ENCODE data around the gene FOLR1. TPM values are rescaled to one million over a fixed set of nuclear protein-coding genes. Genes with fewer than 3 reads are reported as not detected.

FOLR1 gene
- total and polyA plus RNA-seq, 11 donors: 0.08 to 0.79 (median 0.30) TPM; not detected in 7

DNA sequence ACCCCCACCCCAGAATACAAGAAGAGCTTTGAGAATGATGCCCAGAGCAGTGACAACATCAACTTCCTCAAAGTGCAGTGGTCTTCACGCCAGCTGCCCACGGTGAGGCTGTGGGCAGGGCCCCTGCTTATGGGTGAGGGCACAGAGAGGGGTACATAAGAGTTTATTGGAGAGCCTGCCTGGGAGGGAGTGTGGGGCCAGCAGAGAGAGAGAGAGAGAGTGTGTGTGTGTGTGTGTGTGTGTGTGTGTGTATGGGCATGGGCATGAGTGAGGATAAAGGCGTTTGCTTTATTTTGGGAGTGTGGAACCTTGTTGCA, 42.5 kb downstream of the FOLR1 start:
- peaks cover 0 to 40% (median 21%) of the 10 kb centered on the region in 12 donors for H3K4me1 ChIP-seq
- DNase-seq: no peak
- peaks cover 0 to 89% (median 85%) of the 10 kb centered on the region in 9 donors for H3K36me3 ChIP-seq
- no peak overlapping the region for H3K27ac ChIP-seq
- peaks cover 0 to 5% (median 0%) of the 10 kb centered on the region in 9 donors for H3K27me3 ChIP-seq
- no peaks in the 10 kb centered on the region for H3K9me3 ChIP-seq
- intact Hi-C loops (cut with DNase I): loop anchor here in 1 of 10 donors (10.0 kb wide), 1 partner anchor 180 kb away; no protein-coding TSS in a partner anchor
- no peak overlapping the region for H3K4me3 ChIP-seq
- TF ChIP-seq, protein P1, sequence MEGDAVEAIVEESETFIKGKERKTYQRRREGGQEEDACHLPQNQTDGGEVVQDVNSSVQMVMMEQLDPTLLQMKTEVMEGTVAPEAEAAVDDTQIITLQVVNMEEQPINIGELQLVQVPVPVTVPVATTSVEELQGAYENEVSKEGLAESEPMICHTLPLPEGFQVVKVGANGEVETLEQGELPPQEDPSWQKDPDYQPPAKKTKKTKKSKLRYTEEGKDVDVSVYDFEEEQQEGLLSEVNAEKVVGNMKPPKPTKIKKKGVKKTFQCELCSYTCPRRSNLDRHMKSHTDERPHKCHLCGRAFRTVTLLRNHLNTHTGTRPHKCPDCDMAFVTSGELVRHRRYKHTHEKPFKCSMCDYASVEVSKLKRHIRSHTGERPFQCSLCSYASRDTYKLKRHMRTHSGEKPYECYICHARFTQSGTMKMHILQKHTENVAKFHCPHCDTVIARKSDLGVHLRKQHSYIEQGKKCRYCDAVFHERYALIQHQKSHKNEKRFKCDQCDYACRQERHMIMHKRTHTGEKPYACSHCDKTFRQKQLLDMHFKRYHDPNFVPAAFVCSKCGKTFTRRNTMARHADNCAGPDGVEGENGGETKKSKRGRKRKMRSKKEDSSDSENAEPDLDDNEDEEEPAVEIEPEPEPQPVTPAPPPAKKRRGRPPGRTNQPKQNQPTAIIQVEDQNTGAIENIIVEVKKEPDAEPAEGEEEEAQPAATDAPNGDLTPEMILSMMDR (IDR thresholded peaks at IDR 0.05): no peak
- no peak for TF ChIP-seq POLR2A (IDR thresholded peaks at IDR 0.05)
- ATAC-seq: no peak
- WGBS, 4 donors: 71 to 86% (median 80%) methylated on average over 3 of the region's 3 CpGs

DNA sequence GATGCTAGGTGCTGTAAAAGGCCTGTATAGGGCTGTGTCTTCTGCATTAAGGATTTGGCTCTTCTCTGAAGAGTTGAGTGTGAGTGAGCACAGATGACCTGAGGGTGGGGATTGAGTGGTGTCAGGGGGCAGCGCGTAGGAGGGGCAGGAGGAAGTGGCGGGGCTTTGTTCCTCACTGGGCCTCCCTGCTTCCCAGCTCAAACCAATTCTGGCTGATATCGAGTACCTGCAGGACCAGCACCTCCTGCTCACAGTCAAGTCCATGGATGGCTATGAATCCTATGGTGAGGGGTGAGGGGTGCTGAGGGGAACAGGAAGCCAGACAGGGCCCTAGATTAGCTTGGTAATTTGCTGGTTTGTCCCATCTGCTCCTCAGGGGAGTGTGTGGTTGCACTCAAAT, 43.0 kb downstream of the FOLR1 start:
- intact Hi-C loops (cut with DNase I): loop anchor here in 1 of 10 donors (10.0 kb wide), 1 partner anchor 180 kb away; no protein-coding TSS in a partner anchor

GRCh38 chr11:72235351-72236057, 43.6 kb downstream of the FOLR1 start:
- DNase-seq: no peak
- WGBS, 4 donors: 89 to 95% (median 90%) methylated on average over 14 to 17 of the region's 17 CpGs
- Histone ChIP-seq H3K27ac (peak overlapping the region in 1 of 12 donors; percentile 55), H3K36me3 (peaks cover 0 to 79% (median 74%) of the 10 kb centered on the region in 9 donors), H3K9me3 (no peaks in the 10 kb centered on the region), H3K4me1 (peaks cover 0 to 50% (median 30%) of the 10 kb centered on the region in 12 donors), H3K27me3 (peaks cover 0 to 15% (median under 1%) of the 10 kb centered on the region in 9 donors), H3K4me3 (no peak overlapping the region)
- no peak for ATAC-seq
- no peak for TF ChIP-seq POLR2A (IDR thresholded peaks at IDR 0.05)
- TF ChIP-seq, protein P1 (IDR thresholded peaks at IDR 0.05): no peak
- intact Hi-C loops (cut with DNase I): loop anchor here in 1 of 10 donors (10.0 kb wide), 1 partner anchor 179 kb away; no protein-coding TSS in a partner anchor

More for the DNA sequence above, 43.0 kb downstream of the FOLR1 start:
- Histone ChIP-seq H3K36me3 (peaks cover 0 to 85% (median 80%) of the 10 kb centered on the region in 9 donors), H3K4me1 (peaks cover 0 to 44% (median 24%) of the 10 kb centered on the region in 12 donors), H3K27me3 (peaks cover 0 to 9% (median 0%) of the 10 kb centered on the region in 9 donors), H3K9me3 (no peaks in the 10 kb centered on the region), H3K4me3 (no peak overlapping the region), H3K27ac (no peak overlapping the region)
- no peak for ATAC-seq
- no peak for TF ChIP-seq POLR2A (IDR thresholded peaks at IDR 0.05)
- TF ChIP-seq, protein P1 (IDR thresholded peaks at IDR 0.05): no peak
- 81 to 93% (median 88%) methylated on average over 4 of the region's 4 CpGs for WGBS, 4 donors
- DNase-seq: no peak

- Histone ChIP-seq H3K9me3 (no peaks in the 10 kb centered on the region), H3K4me1 (peaks cover 0 to 49% (median 31%) of the 10 kb centered on the region in 12 donors), H3K36me3 (peaks cover 0 to 72% (median 67%) of the 10 kb centered on the region in 9 donors), H3K27ac (peak overlapping the region in 1 of 12 donors; percentile 55), H3K4me3 (no peak overlapping the region), H3K27me3 (peaks cover 0 to 22% (median 7%) of the 10 kb centered on the region in 9 donors)
- TF ChIP-seq, protein P1 (IDR thresholded peaks at IDR 0.05): no peak
- no peak for TF ChIP-seq POLR2A (IDR thresholded peaks at IDR 0.05)
- WGBS, 4 donors: 59 to 63% (median 61%) methylated on average over 4 of the region's 4 CpGs
- intact Hi-C loops (cut with DNase I): loop anchor here in 1 of 10 donors (10.0 kb wide), 1 partner anchor 179 kb away; no protein-coding TSS in a partner anchor
- no peak for DNase-seq
- no peak for ATAC-seq
Observed at GRCh38 chr11:72236083-72236697, 44.2 kb downstream of the FOLR1 start.
